Ishikawa (cell line): ENCODE data around the gene KBTBD2.

ENCODE experiments used
- CEBPB ChIP-seq: IDR thresholded peaks from 2 replicates; pipeline ENCODE4 v1.6.1; 2012
- CREB1 ChIP-seq: IDR thresholded peaks from 2 replicates; pipeline ENCODE4 v1.6.1; 2012; ENCODE audit warnings: low read depth
- EGR1 ChIP-seq: IDR thresholded peaks from 2 replicates; pipeline ENCODE4 v1.6.1; 2012
- EP300 ChIP-seq: IDR thresholded peaks from 2 replicates; pipeline ENCODE4 v1.6.1; 2012; ENCODE audit warnings: borderline replicate concordance
- FOXM1 ChIP-seq: IDR thresholded peaks from 2 replicates; pipeline ENCODE4 v1.6.1; 2012; ENCODE audit warnings: low read depth, borderline replicate concordance
- NFIC ChIP-seq: IDR thresholded peaks from 2 replicates; pipeline ENCODE4 v1.6.1; 2012
- RAD21 ChIP-seq: IDR thresholded peaks from 2 replicates; pipeline ENCODE4 v1.6.1; 2012; ENCODE audit warnings: low read depth
- TAF1 ChIP-seq: IDR thresholded peaks from 2 replicates; pipeline ENCODE4 v1.6.1; 2012; ENCODE audit warnings: low read depth, mild to moderate bottlenecking
- TCF12 ChIP-seq: IDR thresholded peaks from 2 replicates; pipeline ENCODE4 v1.6.1; 2012; ENCODE audit warnings: low read depth
- TEAD4 ChIP-seq: IDR thresholded peaks from 2 replicates; pipeline ENCODE4 v1.6.1; 2012
- USF1 ChIP-seq: IDR thresholded peaks from 2 replicates; pipeline ENCODE4 v1.6.1; 2012
- YY1 ChIP-seq: IDR thresholded peaks from 2 replicates; pipeline ENCODE4 v1.6.1; 2012; ENCODE audit warnings: low read depth
- ZBTB7A ChIP-seq: IDR thresholded peaks from 2 replicates; pipeline ENCODE4 v1.6.1; 2012; ENCODE audit warnings: low read depth
- TF ChIP-seq, protein P1 (sequence below): IDR thresholded peaks from 2 replicates; pipeline ENCODE4 v1.6.1; 2012; ENCODE audit warnings: low read depth, mild to moderate bottlenecking
- TF ChIP-seq, protein P2 (sequence below): IDR thresholded peaks from 2 replicates; pipeline ENCODE4 v1.6.1; 2012

KBTBD2 gene

GRCh38 chr7:32900433-32900995, 9.0 kb upstream of the KBTBD2 start:
- TF ChIP-seq EP300, result no peak

- TF ChIP-seq, protein P1, sequence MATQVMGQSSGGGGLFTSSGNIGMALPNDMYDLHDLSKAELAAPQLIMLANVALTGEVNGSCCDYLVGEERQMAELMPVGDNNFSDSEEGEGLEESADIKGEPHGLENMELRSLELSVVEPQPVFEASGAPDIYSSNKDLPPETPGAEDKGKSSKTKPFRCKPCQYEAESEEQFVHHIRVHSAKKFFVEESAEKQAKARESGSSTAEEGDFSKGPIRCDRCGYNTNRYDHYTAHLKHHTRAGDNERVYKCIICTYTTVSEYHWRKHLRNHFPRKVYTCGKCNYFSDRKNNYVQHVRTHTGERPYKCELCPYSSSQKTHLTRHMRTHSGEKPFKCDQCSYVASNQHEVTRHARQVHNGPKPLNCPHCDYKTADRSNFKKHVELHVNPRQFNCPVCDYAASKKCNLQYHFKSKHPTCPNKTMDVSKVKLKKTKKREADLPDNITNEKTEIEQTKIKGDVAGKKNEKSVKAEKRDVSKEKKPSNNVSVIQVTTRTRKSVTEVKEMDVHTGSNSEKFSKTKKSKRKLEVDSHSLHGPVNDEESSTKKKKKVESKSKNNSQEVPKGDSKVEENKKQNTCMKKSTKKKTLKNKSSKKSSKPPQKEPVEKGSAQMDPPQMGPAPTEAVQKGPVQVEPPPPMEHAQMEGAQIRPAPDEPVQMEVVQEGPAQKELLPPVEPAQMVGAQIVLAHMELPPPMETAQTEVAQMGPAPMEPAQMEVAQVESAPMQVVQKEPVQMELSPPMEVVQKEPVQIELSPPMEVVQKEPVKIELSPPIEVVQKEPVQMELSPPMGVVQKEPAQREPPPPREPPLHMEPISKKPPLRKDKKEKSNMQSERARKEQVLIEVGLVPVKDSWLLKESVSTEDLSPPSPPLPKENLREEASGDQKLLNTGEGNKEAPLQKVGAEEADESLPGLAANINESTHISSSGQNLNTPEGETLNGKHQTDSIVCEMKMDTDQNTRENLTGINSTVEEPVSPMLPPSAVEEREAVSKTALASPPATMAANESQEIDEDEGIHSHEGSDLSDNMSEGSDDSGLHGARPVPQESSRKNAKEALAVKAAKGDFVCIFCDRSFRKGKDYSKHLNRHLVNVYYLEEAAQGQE, result no peak
- TF ChIP-seq TAF1 (no peak), YY1 (no peak), CREB1 (no peak)
Measured at GRCh38 chr7:32896564-32897347, 5.2 kb upstream of the KBTBD2 start.

DNA sequence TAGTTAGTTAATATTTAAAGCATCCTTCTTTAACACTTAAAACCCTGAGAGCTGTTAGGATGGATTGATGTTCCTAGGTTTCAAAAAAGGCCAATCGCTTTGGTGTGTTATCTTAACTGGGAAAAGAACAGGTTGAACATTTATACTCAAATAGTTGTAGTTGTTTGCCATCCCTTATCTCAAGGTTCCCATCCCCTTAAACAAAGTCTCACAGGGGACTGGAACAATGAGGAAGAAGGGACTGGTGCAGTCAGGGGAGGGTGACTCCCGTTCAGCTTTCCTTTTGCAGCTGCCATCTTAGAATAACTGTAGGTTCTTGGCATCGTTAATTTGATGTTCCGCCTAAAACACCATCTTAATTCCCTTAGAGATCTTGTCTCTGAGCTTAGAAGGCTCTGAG, 2.6 kb upstream of the KBTBD2 start:
- TF ChIP-seq YY1 (no peak), TEAD4 (no peak), CEBPB (no peak), NFIC (no peak), TCF12 (no peak), CREB1 (no peak)
- TF ChIP-seq, protein P1, result no peak

- no peak for TF ChIP-seq RAD21
- TF ChIP-seq USF1, result no peak
- no peak for TF ChIP-seq TEAD4
- no peak for TF ChIP-seq YY1
- TF ChIP-seq CEBPB, result no peak
- TF ChIP-seq NFIC, result no peak
- TF ChIP-seq ZBTB7A, result no peak
- no peak for TF ChIP-seq TAF1
- no peak for TF ChIP-seq CREB1
- TF ChIP-seq, protein P2, sequence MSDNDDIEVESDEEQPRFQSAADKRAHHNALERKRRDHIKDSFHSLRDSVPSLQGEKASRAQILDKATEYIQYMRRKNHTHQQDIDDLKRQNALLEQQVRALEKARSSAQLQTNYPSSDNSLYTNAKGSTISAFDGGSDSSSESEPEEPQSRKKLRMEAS, result no peak
- TF ChIP-seq FOXM1, result no peak
- TF ChIP-seq, protein P1, result no peak
- TF ChIP-seq EP300, result no peak
- TF ChIP-seq EGR1, result no peak
- no peak for TF ChIP-seq TCF12
Measured at GRCh38 chr7:32893722-32894121, 2.2 kb upstream of the KBTBD2 start.

GRCh38 chr7:32893207-32893524, 1.6 kb upstream of the KBTBD2 start:
- TF ChIP-seq, protein P2, result no peak
